OCI-LY1 (cell line): ENCODE results near the gene SEL1L2.

ENCODE experiments used
- CTCF ChIP-seq: fragments of 200-600 bp; sonication (generic), shearing (Covaris generic); IDR thresholded peaks from 2 replicates; pipeline ENCODE4 v1.5.1; 2017; ENCODE audit warnings: mild to moderate bottlenecking, antibody characterized with exemption, low read length, moderate library complexity, mixed read lengths
- EZH2 ChIP-seq: fragments of 200-600 bp; sonication (generic), shearing (Covaris generic); IDR thresholded peaks from 2 replicates; pipeline ENCODE4 v1.8.0; 2017; ENCODE audit warnings: borderline replicate concordance, mixed run types, mild to moderate bottlenecking, antibody characterized with exemption, low read length, moderate library complexity, mixed read lengths

GRCh38 chr20:13799974-13800373 is 190.4 kb downstream of the SEL1L2 start:
- TF ChIP-seq CTCF (no peak), EZH2 (no peak)
